ENCODE data around the gene GBE1.
A peak's percentile ranks its signal among the peaks of the same experiment; 100 is the strongest.
"Not testable (repeated sequence)": the region's sequence is repeated elsewhere in the genome, so short reads cannot be mapped to it uniquely, and the experiment has no call there.

The GBE1 gene

GRCh38 chr3:81531263-81531662 lies 230.2 kb downstream of the GBE1 start:
- no peak for DNase-seq (ENCODE audit: low spot score)

GRCh38 chr3:81530180-81530939 lies 231.1 kb downstream of the GBE1 start:
- no peak for DNase-seq (ENCODE audit: low spot score)

GRCh38 chr3:81521855-81522254 lies 239.6 kb downstream of the GBE1 start:
- DNase-seq (ENCODE audit: low spot score), result no peak

- DNase-seq (ENCODE audit: low spot score), result no peak
These were observed 242.5 kb downstream of the GBE1 start for GRCh38 chr3:81518945-81519344.

GRCh38 chr3:81516042-81516441 lies 245.4 kb downstream of the GBE1 start:
- no peak for DNase-seq (ENCODE audit: low spot score)

- no peak for DNase-seq (ENCODE audit: low spot score)
These were observed 247.9 kb downstream of the GBE1 start for GRCh38 chr3:81513591-81513990.

GRCh38 chr3:81503026-81503425 lies 258.4 kb downstream of the GBE1 start:
- DNase-seq (ENCODE audit: low spot score), result no peak

- DNase-seq (ENCODE audit: low spot score), result no peak
These were observed 259.2 kb downstream of the GBE1 start for GRCh38 chr3:81502236-81502635.

- no peak for DNase-seq (ENCODE audit: low spot score)
These were observed 261.4 kb downstream of the GBE1 start for GRCh38 chr3:81500039-81500438.

GRCh38 chr3:81497572-81498251 lies 263.7 kb downstream of the GBE1 start:
- DNase-seq (ENCODE audit: low spot score), result no peak

GRCh38 chr3:81496407-81497104 lies 264.9 kb downstream of the GBE1 start:
- no peak for DNase-seq (ENCODE audit: low spot score)

- DNase-seq (ENCODE audit: low spot score), result not testable (repeated sequence)
These were observed 269.0 kb downstream of the GBE1 start for GRCh38 chr3:81492471-81492870.

GRCh38 chr3:81492040-81492439 lies 269.4 kb downstream of the GBE1 start:
- DNase-seq (ENCODE audit: low spot score), result peak; percentile 47

GRCh38 chr3:81490541-81491288 lies 270.7 kb downstream of the GBE1 start:
- peak; percentile 19 for DNase-seq (ENCODE audit: low spot score)

- peak; percentile 69 for DNase-seq (ENCODE audit: low spot score)
These were observed 276.0 kb downstream of the GBE1 start for GRCh38 chr3:81485444-81485865.

GRCh38 chr3:81484520-81484919 lies 276.9 kb downstream of the GBE1 start:
- no peak for DNase-seq (ENCODE audit: low spot score)

- no peak for DNase-seq (ENCODE audit: low spot score)
These were observed 278.4 kb downstream of the GBE1 start for GRCh38 chr3:81483046-81483445.

- DNase-seq (ENCODE audit: low spot score), result no peak
These were observed 283.7 kb downstream of the GBE1 start for GRCh38 chr3:81477740-81478139.

GRCh38 chr3:81476692-81477091 lies 284.8 kb downstream of the GBE1 start:
- DNase-seq (ENCODE audit: low spot score), result no peak

GRCh38 chr3:81472600-81473362 lies 288.7 kb downstream of the GBE1 start:
- no peak for DNase-seq (ENCODE audit: low spot score)

- no peak for DNase-seq (ENCODE audit: low spot score)
These were observed 290.7 kb downstream of the GBE1 start for GRCh38 chr3:81470524-81471278.

Data from GM03348 (cell line).